GM21515 (cell line): Measurements from ENCODE around the gene GSDME.
"Not testable (repeated sequence)": the region's sequence is repeated elsewhere in the genome, so short reads cannot be mapped to it uniquely, and the experiment has no call there.

ENCODE experiments used
- ATAC-seq: cut with Tn5 transposase; IDR thresholded peaks from one replicate; pipeline ENCODE4 v1.9.1; 2021; ENCODE audit not compliant: unreplicated experiment

The GSDME gene

DNA sequence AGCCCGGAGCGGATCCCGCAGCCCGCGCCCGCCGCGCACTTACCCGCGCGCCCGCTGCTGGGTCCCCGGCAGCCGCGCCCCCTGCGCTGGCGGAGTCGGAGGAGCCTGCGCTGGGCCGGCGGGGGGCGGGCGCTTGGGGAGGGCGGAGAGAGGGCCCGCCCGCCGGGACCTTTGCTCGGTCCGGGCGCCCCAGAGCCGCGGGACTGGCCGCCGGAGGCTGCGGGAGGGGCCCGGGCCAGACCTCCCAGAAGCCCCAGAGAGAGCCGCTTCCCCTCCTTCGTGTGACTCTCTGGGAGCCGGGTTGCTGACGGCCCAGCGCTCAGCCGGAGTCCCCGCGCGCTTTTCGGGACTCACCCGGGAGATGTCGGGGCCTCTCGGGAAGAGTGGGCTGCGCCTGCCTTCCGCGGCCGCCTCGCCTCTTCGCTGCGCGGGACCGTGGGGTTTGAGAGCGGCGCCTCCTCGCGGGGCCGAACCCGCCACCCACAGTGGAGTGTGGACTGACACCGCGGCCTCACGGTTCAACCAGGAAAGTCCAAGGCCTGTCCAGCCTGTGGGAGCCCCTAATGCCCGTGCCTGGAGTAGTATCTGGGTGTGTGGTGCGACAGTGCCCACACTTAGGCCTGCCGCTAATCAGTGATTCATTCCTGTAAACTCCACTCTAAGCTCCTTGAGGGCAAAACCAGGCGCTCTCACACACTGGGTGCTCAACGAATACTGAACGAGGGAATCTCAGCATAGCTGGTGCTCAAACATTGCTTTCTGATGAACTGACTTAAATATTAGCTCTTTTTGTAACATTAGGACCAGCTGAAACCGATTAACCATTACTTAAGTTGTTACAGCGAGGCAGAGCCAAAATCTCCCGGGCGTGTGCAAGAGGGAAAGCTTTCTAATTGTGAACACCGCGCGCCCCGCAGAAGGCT, at the start of gene GSDME:
Gene GSDME (minus strand): TSS at position 112 of the 923 bp plus-strand sequence. CDS start 7,690 bp downstream, outside the sequence.
- peak; percentile 52 for ATAC-seq

DNA sequence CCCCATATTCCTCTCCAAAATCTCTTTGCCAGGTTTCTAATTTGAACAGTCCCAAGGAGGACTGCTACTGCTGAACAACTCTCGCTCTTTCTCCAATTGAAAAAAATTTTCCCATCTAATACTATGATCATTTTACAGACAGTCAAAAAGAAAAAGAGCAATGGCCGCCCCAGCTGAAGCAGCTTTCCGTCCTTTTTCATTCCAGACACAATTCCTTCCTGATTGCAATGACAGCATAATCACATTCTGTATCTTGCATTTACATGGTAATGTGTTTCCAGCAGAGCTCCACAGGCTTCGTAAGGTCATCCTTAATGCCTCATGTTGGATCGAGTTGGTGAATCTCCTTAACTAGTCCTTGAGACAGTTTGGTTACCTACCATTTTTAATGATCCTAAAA, 45.0 kb upstream of the GSDME start:
- ATAC-seq = no peak

DNA sequence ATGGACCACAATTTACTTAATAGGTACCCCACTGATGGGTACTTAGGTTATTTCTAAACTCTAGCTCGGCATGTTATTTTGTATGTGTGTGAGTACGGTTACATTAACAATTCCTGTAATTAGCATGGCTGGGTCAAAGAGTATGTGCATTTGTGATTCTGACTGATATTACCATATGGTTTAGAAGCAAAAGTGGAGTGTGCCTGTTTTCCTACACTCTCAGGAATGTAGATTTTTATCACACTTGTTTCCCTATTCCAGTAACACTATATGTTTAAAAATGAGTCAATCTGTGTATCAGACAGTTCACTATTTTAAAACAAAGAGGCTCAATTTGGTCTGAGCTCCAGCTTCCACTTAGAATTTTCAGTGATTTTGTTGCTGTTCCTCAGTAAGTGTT, 44.6 kb upstream of the GSDME start:
- no peak for ATAC-seq

DNA sequence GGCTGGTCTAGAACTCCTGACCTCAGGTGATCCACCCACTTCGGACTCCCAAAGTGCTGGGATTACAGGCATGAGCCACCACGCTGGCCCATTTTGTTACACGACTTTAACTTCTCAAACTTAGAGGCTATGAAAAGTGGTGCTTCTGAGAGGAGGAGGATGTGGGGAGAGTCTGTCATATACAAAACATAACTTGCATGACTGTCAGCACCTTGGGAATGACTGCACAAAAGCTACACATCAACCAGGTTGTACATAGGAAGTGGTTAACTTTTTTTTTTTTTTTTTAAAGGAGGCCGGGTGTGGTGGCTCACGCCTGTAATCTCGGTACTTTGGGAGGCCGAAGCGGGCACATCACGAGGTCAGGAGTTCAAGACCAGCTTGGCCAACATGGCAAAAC, 43.4 kb upstream of the GSDME start:
- ATAC-seq = no peak

DNA sequence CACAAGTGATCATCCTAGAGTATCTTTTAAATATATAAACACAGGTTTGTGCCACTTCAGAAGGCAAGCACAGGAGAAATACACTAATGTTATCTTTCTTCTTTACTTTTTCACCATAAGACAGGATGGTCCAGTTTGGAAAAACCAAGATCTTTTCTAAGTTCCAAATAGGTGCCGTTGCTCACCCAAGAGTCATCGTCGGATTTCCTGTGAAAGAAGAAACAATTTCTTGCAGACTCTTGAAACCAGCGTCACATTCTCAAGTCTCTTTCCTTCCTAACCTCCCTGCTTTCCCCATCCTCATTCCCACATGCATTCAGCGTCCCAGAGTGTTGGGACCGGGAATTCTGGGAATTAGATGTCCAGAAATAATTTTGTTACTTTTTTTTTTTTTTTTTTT, 42.8 kb upstream of the GSDME start:
- ATAC-seq = no peak

DNA sequence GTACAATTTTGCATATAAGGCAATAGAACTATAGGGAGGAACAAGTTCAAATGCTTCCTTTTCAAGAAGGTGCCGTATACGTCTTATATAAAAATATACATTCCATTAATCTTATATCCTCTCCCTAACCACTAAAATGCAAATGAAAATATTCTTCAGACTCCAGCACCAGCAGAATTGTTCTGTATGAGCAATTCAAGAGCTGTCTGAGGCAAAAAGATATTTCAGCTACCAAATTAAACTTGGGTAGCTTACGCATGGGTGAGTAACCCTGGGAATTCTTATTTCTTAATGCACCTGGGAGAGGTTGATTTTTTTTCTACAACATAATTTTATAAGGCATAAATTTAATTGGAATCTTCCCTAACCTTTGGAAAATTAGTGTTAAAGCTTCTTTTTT, 42.2 kb upstream of the GSDME start:
- no peak for ATAC-seq

DNA sequence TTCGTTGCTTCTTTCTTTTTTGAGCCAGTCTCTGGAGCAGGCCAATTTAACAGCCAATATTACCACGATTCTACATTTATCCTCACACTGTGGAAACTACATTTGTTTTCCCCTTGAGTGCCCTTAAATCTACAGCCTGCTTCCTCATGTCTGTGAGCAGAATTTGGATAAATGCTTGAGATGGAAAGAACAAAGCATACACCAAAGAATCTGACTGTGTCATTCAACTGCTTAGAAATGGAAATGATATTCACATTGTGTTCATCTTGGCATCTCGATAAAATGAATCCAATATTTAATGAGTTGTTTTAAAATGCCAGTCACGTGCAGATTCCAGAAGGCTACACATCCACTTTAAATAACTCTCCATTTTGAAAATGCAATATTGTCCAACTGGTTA, 41.0 kb upstream of the GSDME start:
- ATAC-seq = no peak

DNA sequence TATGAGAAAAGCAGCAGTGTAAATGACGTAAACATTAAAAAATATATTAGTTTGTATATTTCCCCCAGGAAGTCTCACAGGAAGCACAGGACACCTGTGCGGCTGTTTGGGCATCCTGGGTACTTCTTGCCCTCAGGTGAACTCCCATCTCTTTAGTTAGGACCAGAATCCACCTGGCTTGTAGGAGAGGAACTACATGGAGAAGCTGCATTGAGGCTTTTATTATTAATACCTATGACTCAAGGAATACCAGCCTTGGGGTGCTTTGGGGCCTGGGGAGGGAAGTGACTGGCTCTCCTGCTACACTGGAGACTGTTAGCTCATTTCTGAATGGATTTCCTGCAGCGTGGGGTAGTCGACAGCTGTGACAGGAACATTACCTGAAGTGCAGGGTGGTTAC, 40.0 kb upstream of the GSDME start:
- ATAC-seq = no peak

DNA sequence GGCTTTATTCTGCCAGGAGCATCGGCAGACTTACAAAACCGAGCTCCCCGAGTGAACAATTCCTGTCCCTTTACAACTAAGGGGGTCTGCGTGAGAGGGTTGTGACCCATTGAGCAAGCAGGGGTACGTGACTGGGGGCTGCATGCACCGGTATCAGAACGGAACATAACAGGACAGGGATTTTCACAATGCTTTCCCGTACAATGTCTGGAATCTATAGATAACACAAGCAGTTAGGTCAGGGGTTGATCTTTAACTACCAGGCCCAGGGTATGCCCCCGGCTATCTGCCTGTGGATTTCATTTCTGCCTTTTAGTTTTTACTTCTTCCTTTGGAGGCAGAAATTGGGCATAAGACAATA, 38.1 kb upstream of the GSDME start:
- no peak for ATAC-seq

DNA sequence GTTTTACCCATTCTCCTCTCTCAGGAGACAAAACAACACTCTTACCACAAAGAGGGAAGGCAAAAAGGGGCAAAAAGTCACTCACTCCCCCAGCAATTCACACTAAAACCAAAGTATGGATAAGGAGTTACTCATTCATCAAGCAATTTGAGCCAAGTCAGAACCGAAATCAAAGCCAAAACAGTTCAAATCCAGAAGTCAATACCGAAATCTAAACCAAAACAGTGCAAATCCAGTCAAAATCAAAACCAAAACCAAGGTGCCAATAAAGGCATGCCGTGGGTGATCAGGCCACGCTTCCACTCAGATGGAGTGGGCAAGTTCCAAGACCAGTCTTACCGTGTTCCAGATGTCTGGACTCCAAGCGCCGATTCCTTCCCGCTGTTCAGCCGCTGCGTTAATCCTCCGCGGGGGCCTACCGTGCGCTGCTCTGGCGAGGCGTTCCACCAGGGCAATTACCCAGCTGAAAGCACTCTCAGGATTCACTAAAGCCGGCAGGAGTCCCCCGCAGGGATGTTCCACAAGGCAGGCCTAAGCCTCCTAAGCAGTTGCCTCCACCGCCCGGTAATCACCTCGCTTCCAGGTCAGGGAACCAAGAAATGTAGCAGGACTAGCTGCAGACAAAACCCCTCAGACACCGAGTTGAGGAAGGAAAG, 37.6 kb upstream of the GSDME start:
- ATAC-seq = not testable (repeated sequence)

DNA sequence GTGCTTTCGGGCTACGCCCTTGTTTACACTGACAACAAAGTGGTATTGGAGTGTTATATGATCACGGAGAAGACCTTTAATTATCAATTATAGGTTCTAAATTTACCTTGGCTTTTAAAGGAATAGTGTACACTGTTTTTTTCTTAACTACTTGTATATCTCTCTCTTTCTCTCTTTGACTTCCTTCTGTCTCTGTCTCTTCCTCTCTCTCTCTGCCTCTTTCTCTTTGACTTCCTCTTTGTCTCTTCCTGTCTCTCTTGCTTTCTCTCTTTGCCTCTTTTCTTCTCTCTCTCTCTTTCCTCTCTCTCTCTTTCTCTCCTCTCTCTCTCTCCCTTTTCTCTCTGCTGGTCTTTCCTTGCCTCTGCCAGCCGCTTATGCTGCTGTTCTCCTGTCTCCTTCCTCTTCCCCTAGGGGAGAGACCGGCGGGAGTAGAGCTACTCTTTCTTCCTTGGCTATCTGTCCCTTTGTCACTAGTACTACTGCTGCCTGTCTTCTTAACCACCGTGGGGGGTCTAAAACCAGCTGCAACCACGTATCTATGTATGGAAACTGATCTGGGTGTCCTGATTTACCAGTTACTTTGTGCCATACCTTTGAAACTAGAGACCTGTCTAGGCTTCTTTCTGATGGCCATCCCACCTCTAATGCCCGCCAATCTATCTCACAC, 36.9 kb upstream of the GSDME start:
- ATAC-seq = no peak

DNA sequence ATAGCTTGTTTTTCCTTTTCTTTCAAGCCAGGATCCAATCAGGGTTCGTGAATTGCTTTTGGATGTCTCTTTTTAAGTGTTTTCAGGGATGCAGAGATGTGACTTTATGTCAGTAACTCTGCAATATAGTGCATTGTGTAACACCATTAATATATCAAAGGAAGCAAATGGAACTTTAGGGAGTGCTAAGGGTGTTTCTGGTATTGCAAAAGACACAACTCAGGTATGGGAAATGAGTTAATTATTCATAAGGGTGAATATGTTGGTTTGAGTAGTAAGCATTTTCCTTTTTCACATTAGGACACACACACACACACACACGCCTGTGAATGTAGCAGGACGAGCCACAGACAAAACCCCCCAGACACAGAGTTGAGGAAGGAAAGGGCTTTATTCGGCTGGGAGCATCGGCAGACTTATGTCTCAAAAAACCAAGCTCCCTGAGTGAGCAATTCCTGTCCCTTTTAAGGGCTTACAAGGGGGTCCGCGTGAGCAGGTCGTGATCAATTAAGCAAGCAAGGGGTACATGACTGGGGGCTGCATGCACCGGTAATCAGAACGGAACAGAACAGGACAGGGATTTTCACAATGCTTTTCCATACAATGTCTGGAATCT, 31.8 kb upstream of the GSDME start:
- ATAC-seq = no peak

DNA sequence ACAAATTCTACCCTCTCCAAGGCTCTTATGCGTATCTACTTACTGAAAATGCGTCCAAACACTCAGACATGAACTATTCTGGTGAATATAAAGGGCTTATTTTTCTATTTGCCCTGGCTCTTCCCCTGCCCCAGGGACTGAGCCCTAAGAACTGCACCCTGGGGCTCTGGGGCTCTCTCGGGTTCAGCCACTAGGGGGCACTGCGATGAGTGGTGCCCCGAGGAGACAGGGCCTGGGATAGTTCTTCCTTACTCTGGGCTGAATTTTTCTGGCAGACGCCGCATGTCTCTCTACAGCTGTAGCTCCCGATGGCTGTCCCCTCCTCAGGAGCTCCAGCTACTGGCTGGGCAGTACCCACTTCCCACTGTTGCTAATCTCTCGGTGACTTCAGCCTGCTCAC, 30.8 kb upstream of the GSDME start:
- no peak for ATAC-seq

DNA sequence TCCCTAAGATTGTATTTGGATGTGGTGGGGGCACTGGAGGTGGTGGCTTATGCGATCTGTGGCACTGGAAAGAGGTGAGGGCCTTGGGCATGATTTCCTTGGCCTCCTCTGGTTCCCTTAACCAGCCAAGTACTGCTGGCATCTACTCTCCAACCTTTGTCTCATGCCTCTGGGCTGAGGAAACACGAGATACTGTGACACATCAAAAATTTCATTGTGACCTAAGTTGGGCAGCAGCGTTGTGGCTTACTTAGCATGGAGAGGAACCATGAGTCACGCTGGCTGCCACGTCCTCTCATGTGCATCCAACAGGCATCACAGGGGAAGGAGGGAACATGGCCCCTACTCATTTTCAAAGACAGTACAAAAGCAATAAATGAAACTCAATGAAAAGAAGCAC, 29.7 kb upstream of the GSDME start:
- no peak for ATAC-seq

DNA sequence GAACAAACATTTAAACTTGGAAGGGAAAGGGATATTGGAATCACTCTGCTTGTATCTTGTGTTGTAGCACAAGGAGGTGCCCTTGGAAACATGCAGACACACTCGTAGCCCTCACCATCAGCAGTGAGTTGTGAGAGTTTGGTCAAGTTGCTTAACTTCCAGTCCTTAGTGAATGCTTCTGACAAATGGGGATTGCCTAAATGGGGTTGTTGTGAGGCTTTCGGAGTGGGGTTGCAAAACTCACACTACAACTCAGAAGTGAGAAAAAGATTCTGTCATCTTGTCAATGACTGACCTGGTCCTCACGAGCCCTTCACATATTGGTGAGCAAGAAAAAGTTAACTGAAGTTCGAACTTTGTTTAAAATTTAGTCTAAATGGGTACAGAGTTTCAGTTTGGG, 29.0 kb upstream of the GSDME start:
- no peak for ATAC-seq

DNA sequence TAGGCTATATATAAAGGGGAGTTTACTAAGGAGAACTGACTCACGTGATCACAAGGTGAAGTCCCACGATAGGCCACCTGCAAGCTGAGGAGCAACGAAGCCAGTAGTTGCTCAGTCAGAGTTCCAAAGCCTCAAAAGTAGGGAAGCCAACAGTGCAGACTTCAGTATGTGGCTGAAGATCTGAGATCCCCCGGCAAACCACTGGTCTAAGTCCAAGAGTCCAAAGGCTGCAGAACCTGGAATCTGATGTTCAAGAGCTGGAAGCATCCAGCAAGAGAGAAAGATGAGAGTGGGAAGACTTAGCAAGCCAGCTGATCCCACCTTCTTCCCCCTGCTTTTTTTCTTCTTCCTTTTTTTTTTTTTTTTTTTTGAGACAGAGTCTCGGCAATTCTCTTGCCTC, 27.0 kb upstream of the GSDME start:
- ATAC-seq = no peak

DNA sequence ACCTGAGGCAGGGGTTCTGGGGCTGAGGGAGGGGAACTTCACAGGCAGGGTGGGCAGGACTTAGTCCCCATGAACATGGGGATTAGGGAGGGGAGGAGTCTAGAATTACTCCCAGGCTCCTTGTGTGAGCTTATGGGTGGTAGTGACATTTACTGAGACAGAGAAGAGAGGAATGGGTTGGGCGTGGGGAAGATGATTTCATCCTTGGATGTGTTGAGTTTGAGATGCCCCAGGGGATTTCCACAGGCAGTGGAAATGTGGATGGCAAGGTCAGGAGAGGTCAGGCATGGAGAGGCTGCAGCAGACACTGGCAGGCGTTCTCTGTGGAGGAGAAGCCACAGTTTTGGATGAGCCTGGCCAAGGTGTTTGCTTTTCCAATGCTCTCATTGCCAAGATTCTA, 26.4 kb upstream of the GSDME start:
- ATAC-seq = no peak

DNA sequence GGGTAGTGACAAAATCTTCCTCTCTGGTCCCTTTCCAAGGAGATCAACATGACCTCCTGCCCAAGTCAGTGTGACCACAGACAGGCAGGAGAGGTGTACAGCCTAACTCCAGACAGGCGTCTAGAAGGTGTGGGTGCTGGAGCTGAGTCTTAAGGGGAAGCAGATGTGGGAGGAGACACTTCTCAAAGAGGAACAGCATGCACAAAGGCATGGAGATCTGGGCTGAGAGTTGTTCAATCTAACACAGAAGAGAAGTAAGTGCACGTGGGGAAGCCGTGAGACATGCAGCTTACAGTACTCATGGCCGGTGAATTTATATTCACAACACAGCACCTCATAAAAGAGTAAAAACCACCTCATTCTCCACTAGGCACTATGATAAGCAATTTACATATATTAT, 23.8 kb upstream of the GSDME start:
- no peak for ATAC-seq

DNA sequence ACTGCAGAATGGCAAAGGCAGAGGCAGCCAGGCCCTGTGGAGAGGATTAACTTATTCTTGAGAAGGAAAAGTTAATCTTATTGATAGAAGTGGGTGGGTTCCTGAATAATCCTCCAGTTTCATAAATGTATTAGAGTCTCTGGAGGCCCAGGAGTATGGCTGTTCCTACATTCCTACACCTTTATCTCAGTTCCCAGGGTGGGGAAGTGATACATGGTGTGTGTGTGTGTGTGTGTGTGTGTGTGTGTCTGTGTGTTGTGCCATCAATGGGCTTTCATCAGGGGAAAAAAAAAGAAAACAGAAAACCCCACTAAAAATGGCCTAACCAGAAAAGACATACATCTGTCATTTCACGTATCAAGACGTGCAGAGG, 22.0 kb upstream of the GSDME start:
- ATAC-seq = no peak

DNA sequence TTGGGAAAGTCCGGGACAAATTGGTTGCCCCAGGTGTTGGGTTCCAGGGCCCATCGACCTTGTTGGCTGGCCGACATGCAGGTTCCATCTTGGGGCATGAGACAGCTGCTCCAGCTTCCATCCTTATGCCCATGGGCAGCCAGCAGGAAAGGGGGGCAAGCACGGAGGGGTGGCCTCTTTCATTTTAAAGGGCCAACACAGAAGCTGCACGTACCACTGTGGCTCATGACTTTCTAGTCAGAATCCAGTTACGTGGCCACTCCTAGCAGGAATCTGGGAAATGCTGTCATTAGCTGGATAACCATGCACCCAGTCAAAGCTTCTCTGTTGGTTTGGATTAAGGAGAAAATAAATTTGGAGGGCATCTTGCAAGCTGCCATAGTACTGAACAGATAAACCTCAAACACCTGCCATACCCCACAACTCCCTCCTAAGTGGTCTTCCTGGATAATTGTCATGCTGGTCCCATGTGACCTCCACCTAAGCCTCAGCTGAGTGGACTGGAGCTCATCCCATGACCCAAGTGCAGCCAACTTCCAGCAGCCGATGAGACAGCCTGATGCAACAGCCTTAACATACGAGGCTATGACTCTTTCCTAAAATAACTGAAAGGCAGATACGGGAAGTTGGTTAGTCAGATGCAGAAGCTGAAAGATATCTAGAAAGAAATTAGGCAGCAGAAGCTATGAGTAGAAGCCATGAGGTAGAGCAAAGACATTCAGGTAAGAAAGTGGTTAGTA, 21.4 kb upstream of the GSDME start:
- peak; percentile 47 for ATAC-seq

DNA sequence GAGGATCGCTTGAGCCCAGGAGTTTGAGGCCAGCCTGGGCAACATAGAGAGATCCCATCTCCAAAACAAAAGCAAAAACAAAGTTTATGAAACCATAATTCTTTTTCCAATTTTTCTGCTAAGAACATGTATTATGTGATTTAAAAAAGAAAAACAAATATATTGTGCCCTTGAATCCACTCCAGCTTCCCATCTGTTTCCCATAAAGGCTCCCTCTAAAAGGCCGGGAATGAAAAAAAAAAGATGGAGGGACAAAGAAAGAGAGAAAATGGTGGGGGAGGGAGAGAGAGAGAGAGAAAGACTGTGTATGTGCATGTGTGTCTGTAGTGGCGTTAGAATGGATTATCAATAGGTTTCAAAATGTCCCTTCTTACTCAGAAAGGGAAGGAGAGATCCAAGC, 20.5 kb upstream of the GSDME start:
- no peak for ATAC-seq
